ENCODE measurements around the gene HOXA3. TPM values are rescaled to one million over a fixed set of nuclear protein-coding genes. Genes with fewer than 3 reads are reported as not detected.

HOXA3 gene
- total RNA-seq, 2 donors from 2014 or later: not detected

GRCh38 chr7:27105301-27106031 lies 46.9 kb downstream of the HOXA3 start:
- H3K9me3 Mint-ChIP-seq: no peaks in the 10 kb centered on the region
- H3K4me1 Mint-ChIP-seq (ENCODE audit: low read depth): peaks cover 18% of the 10 kb centered on the region
- peaks cover 0 to 1% of the 10 kb centered on the region in 2 donors for H3K36me3 Mint-ChIP-seq (ENCODE audit: insufficient read depth in 2 of 2)
- no peak overlapping the region for H3K27ac Mint-ChIP-seq
- no peak for ATAC-seq (replicated peaks in 1 of 2)
- no peak for DNase-seq
- H3K27me3 Mint-ChIP-seq (ENCODE audit: low read depth): peaks cover 53% of the 10 kb centered on the region
- no peak overlapping the region for H3K4me3 Mint-ChIP-seq

- Mint-ChIP-seq H3K36me3 (ENCODE audit: insufficient read depth in 2 of 2) (peaks cover 0 to 1% of the 10 kb centered on the region in 2 donors), H3K4me1 (ENCODE audit: low read depth) (peaks cover 25% of the 10 kb centered on the region), H3K27me3 (ENCODE audit: low read depth) (peaks cover 63% of the 10 kb centered on the region), H3K27ac (no peak overlapping the region), H3K4me3 (no peak overlapping the region), H3K9me3 (no peaks in the 10 kb centered on the region)
- ATAC-seq (replicated peaks in 1 of 2): no peak
- DNase-seq: no peak
These were observed 47.9 kb downstream of the HOXA3 start for GRCh38 chr7:27104341-27105058.

GRCh38 chr7:27103489-27104226 lies 48.7 kb downstream of the HOXA3 start:
- Mint-ChIP-seq H3K4me1 (ENCODE audit: low read depth) (peaks cover 34% of the 10 kb centered on the region), H3K9me3 (no peaks in the 10 kb centered on the region), H3K36me3 (ENCODE audit: insufficient read depth in 2 of 2) (peaks cover 1 to 2% of the 10 kb centered on the region in 2 donors), H3K27me3 (ENCODE audit: low read depth) (peaks cover 72% of the 10 kb centered on the region), H3K4me3 (peak overlapping the region in 1 of 2 donors; percentile 1), H3K27ac (no peak overlapping the region)
- DNase-seq (no peak), ATAC-seq (replicated peaks in 1 of 2) (no peak)

- H3K4me1 Mint-ChIP-seq (ENCODE audit: low read depth): peaks cover 36% of the 10 kb centered on the region
- peaks cover 1 to 2% of the 10 kb centered on the region in 2 donors for H3K36me3 Mint-ChIP-seq (ENCODE audit: insufficient read depth in 2 of 2)
- peaks cover 77% of the 10 kb centered on the region for H3K27me3 Mint-ChIP-seq (ENCODE audit: low read depth)
- H3K4me3 Mint-ChIP-seq: peak within 1 kb of the TSS; percentile 48 to 72
- ATAC-seq (replicated peaks in 1 of 2) (peak in 1 of 2 donors; percentile 25), DNase-seq (no peak)
- no peaks in the 10 kb centered on the region for H3K9me3 Mint-ChIP-seq
- H3K27ac Mint-ChIP-seq: no peak within 1 kb of the TSS
These were observed 49.6 kb downstream of the HOXA3 start, which contains the start of gene HOXA2 for GRCh38 chr7:27102581-27103442. HOXA2 (minus strand) TSS chr7:27102683; CDS start chr7:27102500, 183 bp downstream.

GRCh38 chr7:27101957-27102580 lies 50.3 kb downstream of the HOXA3 start:
- peaks cover 44% of the 10 kb centered on the region for H3K4me1 Mint-ChIP-seq (ENCODE audit: low read depth)
- DNase-seq (no peak), ATAC-seq (replicated peaks in 1 of 2) (no peak)
- H3K27ac Mint-ChIP-seq: no peak overlapping the region
- H3K9me3 Mint-ChIP-seq: no peaks in the 10 kb centered on the region
- H3K36me3 Mint-ChIP-seq (ENCODE audit: insufficient read depth in 2 of 2): peaks cover 1 to 4% of the 10 kb centered on the region in 2 donors
- H3K4me3 Mint-ChIP-seq: peak overlapping the region; percentile 48 to 72
- peaks cover 84% of the 10 kb centered on the region for H3K27me3 Mint-ChIP-seq (ENCODE audit: low read depth)

- Mint-ChIP-seq H3K36me3 (ENCODE audit: insufficient read depth in 2 of 2) (peaks cover 1 to 4% of the 10 kb centered on the region in 2 donors), H3K27ac (no peak overlapping the region), H3K9me3 (no peaks in the 10 kb centered on the region), H3K4me1 (ENCODE audit: low read depth) (peaks cover 46% of the 10 kb centered on the region), H3K4me3 (peak overlapping the region; percentile 44 to 72), H3K27me3 (ENCODE audit: low read depth) (peaks cover 86% of the 10 kb centered on the region)
- DNase-seq (no peak), ATAC-seq (replicated peaks in 1 of 2) (no peak)
These were observed 51.0 kb downstream of the HOXA3 start for GRCh38 chr7:27101171-27101956.

GRCh38 chr7:27100694-27101170 lies 51.7 kb downstream of the HOXA3 start:
- Mint-ChIP-seq H3K27me3 (ENCODE audit: low read depth) (peaks cover 85% of the 10 kb centered on the region), H3K27ac (no peak overlapping the region), H3K4me1 (ENCODE audit: low read depth) (peaks cover 46% of the 10 kb centered on the region), H3K4me3 (no peak overlapping the region), H3K36me3 (ENCODE audit: insufficient read depth in 2 of 2) (peaks cover 1 to 5% of the 10 kb centered on the region in 2 donors), H3K9me3 (no peaks in the 10 kb centered on the region)
- DNase-seq: no peak
- ATAC-seq (replicated peaks in 1 of 2): no peak

GRCh38 chr7:27099453-27100370 lies 52.7 kb downstream of the HOXA3 start:
- DNase-seq (no peak), ATAC-seq (replicated peaks in 1 of 2) (no peak)
- Mint-ChIP-seq H3K36me3 (ENCODE audit: insufficient read depth in 2 of 2) (peaks cover 1 to 10% of the 10 kb centered on the region in 2 donors), H3K27me3 (ENCODE audit: low read depth) (peaks cover 85% of the 10 kb centered on the region), H3K4me3 (no peak overlapping the region), H3K27ac (no peak overlapping the region), H3K4me1 (ENCODE audit: low read depth) (peaks cover 53% of the 10 kb centered on the region), H3K9me3 (no peaks in the 10 kb centered on the region)

- no peak for ATAC-seq (replicated peaks in 1 of 2)
- Mint-ChIP-seq H3K27me3 (ENCODE audit: low read depth) (peaks cover 85% of the 10 kb centered on the region), H3K27ac (no peak overlapping the region), H3K9me3 (no peaks in the 10 kb centered on the region), H3K4me1 (ENCODE audit: low read depth) (peaks cover 60% of the 10 kb centered on the region), H3K4me3 (peak overlapping the region; percentile 58 to 87), H3K36me3 (ENCODE audit: insufficient read depth in 2 of 2) (peaks cover 1 to 10% of the 10 kb centered on the region in 2 donors)
- no peak for DNase-seq
These were observed 53.6 kb downstream of the HOXA3 start for GRCh38 chr7:27098578-27099451.

Measured in activated T-cell treated with anti-CD3 and anti-CD28 coated beads, Interleukin-2, amount 50 U/mL, for 72 hours (primary cell).